Natural killer cell treated with Interleukin-12 subunit alpha and Interleukin-12 subunit beta and Interleukin-15 and Interleukin-18, amount 100 ng/mL, for 72 hours (primary cell): ENCODE measurements around the gene BCL2L12. TPM values are rescaled to one million over a fixed set of nuclear protein-coding genes. Genes with fewer than 3 reads are reported as not detected.

Source experiments
- ATAC-seq, 2 donors: fragments of 150-1000 bp; cut with Tn5 transposase in 1 of 2; sonication (Bioruptor Pico), chemical (Tn5 transposase) in 1 of 2; 2 replicates each; pipeline ENCODE4 v1.10.0; 2021
- DNase-seq: peaks from one replicate; pipeline ENCODE4 v3.0.0; 2022; ENCODE audit warnings: low spot score
- H3K27ac Mint-ChIP-seq, 2 donors: 1 replicate in 1 of 2; 2 replicates in 1 of 2; pipeline ENCODE4 v1.8.0; 2022; ENCODE audit warnings: mixed read lengths in 2 of 2, mild to moderate bottlenecking in 1 of 2, moderate library complexity in 1 of 2
- H3K27me3 Mint-ChIP-seq, 2 donors: 1 replicate in 1 of 2; 2 replicates in 1 of 2; pipeline ENCODE4 v1.8.0; 2022; ENCODE audit warnings: mixed read lengths in 2 of 2
- H3K36me3 Mint-ChIP-seq: one replicate; pipeline ENCODE4 v1.8.0; 2022; ENCODE audit warnings: mixed read lengths
- H3K4me1 Mint-ChIP-seq, 2 donors: 1 replicate in 1 of 2; 2 replicates in 1 of 2; pipeline ENCODE4 v1.8.0; 2022; ENCODE audit warnings: low read depth in 2 of 2, mixed read lengths in 2 of 2, mild to moderate bottlenecking in 1 of 2
- H3K4me3 Mint-ChIP-seq: one replicate; pipeline ENCODE4 v1.8.0; 2022; ENCODE audit warnings: mixed read lengths
- H3K9me3 Mint-ChIP-seq: 2 replicates; pipeline ENCODE4 v1.8.0; 2022; ENCODE audit warnings: mixed read lengths
- total RNA-seq, 2 donors: library from RNA; stranded (reverse); gene quantifications; one replicate each; pipeline ENCODE4 v1.2.3, GENCODE V29; 2022

The BCL2L12 gene
- total RNA-seq, 2 donors from 2014 or later = 45.9 to 98.0 TPM

- Mint-ChIP-seq H3K4me1 (peaks cover 13 to 20% of the 10 kb centered on the region in 2 donors), H3K27me3 (peaks cover 9 to 11% of the 10 kb centered on the region in 2 donors), H3K9me3 (no peaks in the 10 kb centered on the region), H3K4me3 (peak within 1 kb of the TSS; percentile 76), H3K27ac (peak within 1 kb of the TSS; percentile 44 to 47), H3K36me3 (peaks cover 8% of the 10 kb centered on the region)
- peak in 1 of 2 donors; percentile 38 for ATAC-seq
- no peak for DNase-seq
Observed at GRCh38 chr19:49689133-49690078, 23.7 kb downstream of the BCL2L12 start, which contains the start of gene ADM5. Gene ADM5 (plus strand): TSS chr19:49689594. CDS start chr19:49689838, 244 bp downstream.

- no peaks in the 10 kb centered on the region for H3K9me3 Mint-ChIP-seq
- peaks cover 13 to 20% of the 10 kb centered on the region in 2 donors for H3K4me1 Mint-ChIP-seq
- H3K27me3 Mint-ChIP-seq = peaks cover 9 to 11% of the 10 kb centered on the region in 2 donors
- H3K27ac Mint-ChIP-seq = peak overlapping the region; percentile 44 to 47
- DNase-seq = no peak
- ATAC-seq = peak in 1 of 2 donors; percentile 3
- H3K36me3 Mint-ChIP-seq = peaks cover 8% of the 10 kb centered on the region
- H3K4me3 Mint-ChIP-seq = peak overlapping the region; percentile 76
Observed at GRCh38 chr19:49690079-49690655, 24.4 kb downstream of the BCL2L12 start.

GRCh38 chr19:49690656-49691242 lies 25.0 kb downstream of the BCL2L12 start, which contains the start of gene CPT1C:
Gene CPT1C (plus strand): TSS chr19:49691116. CDS start chr19:49692253, 1,137 bp downstream.
- Mint-ChIP-seq H3K4me1 (peaks cover 13 to 16% of the 10 kb centered on the region in 2 donors), H3K27ac (peak within 1 kb of the TSS; percentile 44 to 47), H3K4me3 (peak within 1 kb of the TSS; percentile 76), H3K27me3 (peaks cover 9 to 11% of the 10 kb centered on the region in 2 donors), H3K36me3 (peaks cover 4% of the 10 kb centered on the region), H3K9me3 (no peaks in the 10 kb centered on the region)
- peak; percentile 41 to 75 for ATAC-seq
- DNase-seq = no peak

- Mint-ChIP-seq H3K4me3 (peak overlapping the region; percentile 76), H3K27ac (peak overlapping the region in 1 of 2 donors; percentile 47)
- peak in 1 of 2 donors; percentile 36 for ATAC-seq
Observed at GRCh38 chr19:49691243-49692146, 25.8 kb downstream of the BCL2L12 start.

GRCh38 chr19:49692147-49692506 lies 26.4 kb downstream of the BCL2L12 start:
- DNase-seq = no peak
- H3K4me3 Mint-ChIP-seq = no peak overlapping the region
- no peak for ATAC-seq

More at GRCh38 chr19:49691243-49692146, 25.8 kb downstream of the BCL2L12 start:
- DNase-seq = no peak
- Mint-ChIP-seq H3K36me3 (peaks cover 4% of the 10 kb centered on the region), H3K27me3 (peaks cover 9 to 11% of the 10 kb centered on the region in 2 donors), H3K9me3 (no peaks in the 10 kb centered on the region), H3K4me1 (peaks cover 13 to 15% of the 10 kb centered on the region in 2 donors)

GRCh38 chr19:49696115-49696514 lies 30.4 kb downstream of the BCL2L12 start:
- peaks cover 0 to under 1% of the 10 kb centered on the region in 2 donors for H3K4me1 Mint-ChIP-seq
- DNase-seq = no peak
- H3K9me3 Mint-ChIP-seq = no peaks in the 10 kb centered on the region
- no peak overlapping the region for H3K27ac Mint-ChIP-seq
- ATAC-seq = no peak
- peaks cover under 1 to 4% of the 10 kb centered on the region in 2 donors for H3K27me3 Mint-ChIP-seq
- H3K4me3 Mint-ChIP-seq = no peak overlapping the region
- no peaks in the 10 kb centered on the region for H3K36me3 Mint-ChIP-seq

More at GRCh38 chr19:49692147-49692506, 26.4 kb downstream of the BCL2L12 start:
- H3K27ac Mint-ChIP-seq = no peak overlapping the region
- no peaks in the 10 kb centered on the region for H3K9me3 Mint-ChIP-seq
- H3K27me3 Mint-ChIP-seq = peaks cover 9 to 11% of the 10 kb centered on the region in 2 donors
- H3K4me1 Mint-ChIP-seq = peaks cover 13 to 15% of the 10 kb centered on the region in 2 donors
- peaks cover 4% of the 10 kb centered on the region for H3K36me3 Mint-ChIP-seq

GRCh38 chr19:49696865-49697264 lies 31.1 kb downstream of the BCL2L12 start:
- DNase-seq (no peak), ATAC-seq (no peak)
- Mint-ChIP-seq H3K27me3 (peaks cover 0 to 4% of the 10 kb centered on the region in 2 donors), H3K36me3 (no peaks in the 10 kb centered on the region), H3K4me3 (no peak overlapping the region), H3K4me1 (no peaks in the 10 kb centered on the region), H3K27ac (no peak overlapping the region), H3K9me3 (no peaks in the 10 kb centered on the region)

- Mint-ChIP-seq H3K27ac (no peak overlapping the region), H3K4me3 (no peak overlapping the region), H3K36me3 (no peaks in the 10 kb centered on the region), H3K4me1 (no peaks in the 10 kb centered on the region), H3K27me3 (no peaks in the 10 kb centered on the region), H3K9me3 (no peaks in the 10 kb centered on the region)
- DNase-seq (no peak), ATAC-seq (no peak)
Observed at GRCh38 chr19:49699364-49699763, 33.6 kb downstream of the BCL2L12 start.

GRCh38 chr19:49700563-49700962 lies 34.8 kb downstream of the BCL2L12 start:
- no peak overlapping the region for H3K4me3 Mint-ChIP-seq

GRCh38 chr19:49701271-49701786 lies 35.6 kb downstream of the BCL2L12 start:
- DNase-seq (no peak), ATAC-seq (no peak)
- Mint-ChIP-seq H3K4me1 (no peaks in the 10 kb centered on the region), H3K4me3 (no peak overlapping the region), H3K27me3 (no peaks in the 10 kb centered on the region), H3K27ac (no peak overlapping the region), H3K36me3 (no peaks in the 10 kb centered on the region), H3K9me3 (no peaks in the 10 kb centered on the region)

More at GRCh38 chr19:49700563-49700962, 34.8 kb downstream of the BCL2L12 start:
- Mint-ChIP-seq H3K9me3 (no peaks in the 10 kb centered on the region), H3K36me3 (no peaks in the 10 kb centered on the region), H3K4me1 (no peaks in the 10 kb centered on the region), H3K27me3 (no peaks in the 10 kb centered on the region), H3K27ac (no peak overlapping the region)
- ATAC-seq (peak; percentile 50 to 54), DNase-seq (no peak)

- no peak for ATAC-seq
- H3K27me3 Mint-ChIP-seq = peaks cover 0 to 2% of the 10 kb centered on the region in 2 donors
- H3K4me3 Mint-ChIP-seq = no peak overlapping the region
- H3K4me1 Mint-ChIP-seq = no peaks in the 10 kb centered on the region
- H3K36me3 Mint-ChIP-seq = no peaks in the 10 kb centered on the region
- no peaks in the 10 kb centered on the region for H3K9me3 Mint-ChIP-seq
- DNase-seq = no peak
- H3K27ac Mint-ChIP-seq = no peak overlapping the region
Observed at GRCh38 chr19:49704888-49705642, 39.3 kb downstream of the BCL2L12 start.

GRCh38 chr19:49705919-49706318 lies 40.2 kb downstream of the BCL2L12 start:
- ATAC-seq = no peak
- H3K9me3 Mint-ChIP-seq = no peaks in the 10 kb centered on the region
- H3K27me3 Mint-ChIP-seq = peaks cover 0 to 5% of the 10 kb centered on the region in 2 donors
- no peak for DNase-seq
- no peaks in the 10 kb centered on the region for H3K36me3 Mint-ChIP-seq
- H3K4me1 Mint-ChIP-seq = no peaks in the 10 kb centered on the region
- H3K4me3 Mint-ChIP-seq = no peak overlapping the region
- no peak overlapping the region for H3K27ac Mint-ChIP-seq
